PC-9 (cell line): ENCODE results near the gene SEC14L6. TPM values are rescaled to one million over a fixed set of nuclear protein-coding genes. Genes with fewer than 3 reads are reported as not detected.

Source experiments
- BruUV-seq: library from RNA; stranded (reverse); fragments of 400-500 nt; replicated peaks from 2 replicates; lab custom pipeline; 2021; lab: Mats Ljungman, UMichigan
- CTCF ChIA-PET: fragments of 300-600 bp; sonication (Branson Sonifier 250); formaldehyde crosslinking; loops from one replicate; lab custom pipeline; 2022; ENCODE audit warnings: antibody characterized with exemption; lab: Charles Lee
- POLR2A ChIA-PET: fragments of 300-600 bp; sonication (Branson Sonifier 250); formaldehyde crosslinking; loops from one replicate; lab custom pipeline; 2022; ENCODE audit warnings: antibody characterized with exemption; ENCODE audit not compliant: unreplicated experiment; lab: Charles Lee
- DNase-seq, 2 experiments: peaks; one replicate each; pipeline versions ENCODE4 v3.0.0 to v3.0.0-alpha.2; 2015 to 2022; ENCODE audit warnings: mixed read lengths in 1 of 2
- H2AFZ ChIP-seq: fragments of 200-600 bp; sonication (generic); 2 replicates; pipeline ENCODE4 v1.8.1; 2017; ENCODE audit warnings: antibody characterized with exemption
- H3F3A ChIP-seq: fragments of 200-600 bp; sonication (generic); 2 replicates; pipeline ENCODE4 v1.8.1; 2017; ENCODE audit warnings: antibody characterized with exemption, mild to moderate bottlenecking, low read depth; ENCODE audit not compliant: insufficient read depth
- H3K27ac ChIP-seq: fragments of 200-600 bp; sonication (generic); 2 replicates; pipeline ENCODE4 v1.6.1; 2016; ENCODE audit warnings: mixed run types
- H3K27me3 ChIP-seq: fragments of 200-600 bp; sonication (generic); 2 replicates; pipeline ENCODE4 v1.6.1; 2016; ENCODE audit warnings: low read depth, mixed run types; ENCODE audit not compliant: insufficient read depth
- H3K36me3 ChIP-seq: fragments of 200-600 bp; sonication (generic); 2 replicates; pipeline ENCODE4 v1.6.1; 2016; ENCODE audit warnings: low read depth, mixed run types
- H3K4me1 ChIP-seq: fragments of 200-600 bp; sonication (generic); replicated peaks from 2 replicates; pipeline ENCODE4 v1.6.1; 2016; ENCODE audit warnings: mixed run types; ENCODE audit not compliant: insufficient read depth
- H3K4me2 ChIP-seq: fragments of 200-600 bp; sonication (generic); 2 replicates; pipeline ENCODE4 v1.6.1; 2017; ENCODE audit warnings: mixed run types
- H3K4me3 ChIP-seq: fragments of 200-600 bp; sonication (generic); 2 replicates; pipeline ENCODE4 v1.6.1; 2016; ENCODE audit warnings: mixed run types
- H3K79me2 ChIP-seq: fragments of 200-600 bp; sonication (generic); 2 replicates; pipeline ENCODE4 v1.6.1; 2017; ENCODE audit warnings: low read depth, mixed run types
- H3K9me2 ChIP-seq: fragments of 200-600 bp; sonication (generic); 2 replicates; pipeline ENCODE4 v1.8.1; 2017; ENCODE audit warnings: mild to moderate bottlenecking; ENCODE audit not compliant: insufficient read depth
- H3K9me3 ChIP-seq: fragments of 200-600 bp; sonication (generic); 2 replicates; pipeline ENCODE4 v1.8.1; 2016; ENCODE audit warnings: low read depth; ENCODE audit not compliant: insufficient read depth
- H4K20me1 ChIP-seq: fragments of 200-600 bp; sonication (generic); 2 replicates; pipeline ENCODE4 v1.8.1; 2017; ENCODE audit not compliant: insufficient read depth
- CTCF ChIP-seq: fragments of 200-600 bp; sonication (generic); conservative IDR thresholded peaks from 2 replicates; pipeline ENCODE4 v1.6.1; 2017; ENCODE audit warnings: mixed run types, antibody characterized with exemption, mild to moderate bottlenecking, moderate library complexity
- EZH2 ChIP-seq: fragments of 200-600 bp; sonication (generic); IDR thresholded peaks from 2 replicates; pipeline ENCODE4 v1.8.0; 2017; ENCODE audit warnings: antibody characterized with exemption, low read depth
- intact Hi-C: fragments of 100-400 bp; cut with micrococcal nuclease; formaldehyde crosslinking; loops from one replicate; pipeline ENCODE4 v1.10.0; 2022; ENCODE audit not compliant: unreplicated experiment
- total RNA-seq: library from RNA; stranded (reverse); gene quantifications from 2 replicates; pipeline ENCODE4 v1.2.3, GENCODE V29; 2021

SEC14L6 gene
- total RNA-seq, 1 experiment from 2014 or later = 0.31 TPM

GRCh38 chr22:30474683-30475424 lies 71.7 kb downstream of the SEC14L6 start:
- CTCF ChIA-PET = no interaction called here

GRCh38 chr22:30474121-30474520 lies 72.4 kb downstream of the SEC14L6 start:
- BruUV-seq = no TSS peak
- intact Hi-C loops = no loop called here
- H3K36me3 ChIP-seq = no peaks in the 10 kb centered on the region
- ChIA-PET POLR2A (interaction anchor here (0.7 kb wide), 1 partner anchor 302 kb away, joined by 6 read pairs; no protein-coding TSS in a partner anchor), CTCF (no interaction called here)
- H3K9me2 ChIP-seq = no peaks in the 10 kb centered on the region
- no peaks in the 10 kb centered on the region; the same call in 1 of the 2 replicates for H3K9me3 ChIP-seq
- no peak overlapping the region for H3K4me2 ChIP-seq
- H3K79me2 ChIP-seq = no peaks in the 10 kb centered on the region
- H3F3A ChIP-seq = no peaks in the 10 kb centered on the region
- TF ChIP-seq EZH2 (no peak), CTCF (no peak)
- H2AFZ ChIP-seq = no peak overlapping the region
- DNase-seq = no peak
- no peak overlapping the region for H3K4me3 ChIP-seq
- H3K27ac ChIP-seq = no peak overlapping the region
- H4K20me1 ChIP-seq = no peaks in the 10 kb centered on the region
- H3K27me3 ChIP-seq = peaks cover 34% of the 10 kb centered on the region
- H3K4me1 ChIP-seq = no peaks in the 10 kb centered on the region

More at GRCh38 chr22:30474683-30475424, 71.7 kb downstream of the SEC14L6 start:
- Histone ChIP-seq H3K79me2 (no peaks in the 10 kb centered on the region), H2AFZ (no peak overlapping the region), H3F3A (no peaks in the 10 kb centered on the region), H3K4me2 (no peak overlapping the region), H4K20me1 (no peaks in the 10 kb centered on the region), H3K4me1 (no peaks in the 10 kb centered on the region), H3K9me2 (no peaks in the 10 kb centered on the region), H3K36me3 (no peaks in the 10 kb centered on the region), H3K27me3 (peaks cover 28% of the 10 kb centered on the region), H3K9me3 (no peaks in the 10 kb centered on the region; the same call in 1 of the 2 replicates), H3K27ac (no peak overlapping the region), H3K4me3 (no peak overlapping the region)
- peak; percentile 47 to 64 for DNase-seq
- BruUV-seq = no TSS peak
- intact Hi-C loops = no loop called here
- TF ChIP-seq CTCF = no peak
- TF ChIP-seq EZH2 = no peak
- POLR2A ChIA-PET = no interaction called here

DNA sequence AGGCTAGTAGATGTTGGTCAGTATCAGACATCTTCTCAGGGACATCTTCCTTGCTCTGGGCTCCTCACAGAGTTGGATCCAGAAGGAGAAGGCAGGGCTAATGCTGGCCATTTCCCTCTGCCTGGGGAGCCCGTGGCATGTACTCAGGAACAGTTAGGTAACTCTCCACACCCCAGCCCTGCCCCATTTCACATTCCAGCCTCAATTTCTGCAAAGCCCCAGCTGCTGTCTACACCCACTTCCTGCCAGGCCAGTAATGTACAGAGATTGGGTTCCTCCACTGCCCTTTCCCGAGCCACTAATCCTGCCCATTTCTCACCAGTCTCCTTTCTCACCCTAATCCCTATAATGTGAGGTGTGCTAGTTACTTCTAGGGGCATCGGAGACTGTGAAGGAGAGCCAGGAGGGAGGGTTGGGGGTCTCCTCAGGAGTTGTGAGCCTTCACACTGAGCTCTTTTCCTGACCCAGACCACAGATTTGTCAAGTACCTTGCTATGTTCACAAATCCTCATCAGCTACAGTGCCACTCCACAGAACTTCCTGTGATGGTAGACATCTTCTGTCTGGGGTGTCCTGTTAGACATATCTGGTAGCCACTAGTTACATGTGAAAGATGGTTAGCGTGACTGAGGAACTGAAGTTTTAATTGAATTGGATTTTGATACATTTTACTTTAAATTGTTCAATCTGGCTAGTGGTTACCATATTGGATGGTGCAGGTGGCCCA lies 73.4 kb downstream of the SEC14L6 start:
- H4K20me1 ChIP-seq = no peaks in the 10 kb centered on the region
- H3K27me3 ChIP-seq = peaks cover 40% of the 10 kb centered on the region
- H3K4me2 ChIP-seq = no peak overlapping the region
- intact Hi-C loops = no loop called here
- POLR2A ChIA-PET = no interaction called here
- H3K4me1 ChIP-seq = no peaks in the 10 kb centered on the region
- TF ChIP-seq EZH2 (no peak), CTCF (no peak)
- no peaks in the 10 kb centered on the region for H3K79me2 ChIP-seq
- no TSS peak for BruUV-seq
- DNase-seq = peak in 1 of 2 experiments; percentile 33
- no peaks in the 10 kb centered on the region for H3K36me3 ChIP-seq
- H3K4me3 ChIP-seq = no peak overlapping the region
- no peak overlapping the region for H3K27ac ChIP-seq
- no peaks in the 10 kb centered on the region; the same call in 1 of the 2 replicates for H3K9me3 ChIP-seq
- H3K9me2 ChIP-seq = no peaks in the 10 kb centered on the region
- CTCF ChIA-PET = interaction anchor here (0.5 to 0.6 kb wide), 2 partner anchors 15 to 119 kb away, joined by 4 read pairs; partner anchors contain the start of gene PES1
- H3F3A ChIP-seq = no peaks in the 10 kb centered on the region
- H2AFZ ChIP-seq = no peak overlapping the region

Other genes with a start within 250 kb of the SEC14L6 start
- gene TBC1D10A, start 219.8 kb downstream of the SEC14L6 start, total RNA-seq = 24.3 and 26.2 TPM in 2 replicates
- 189 and 207 TPM in 2 replicates for gene SF3A1, start 189.8 kb downstream of the SEC14L6 start, total RNA-seq
- gene CCDC157, start 189.7 kb downstream of the SEC14L6 start, total RNA-seq = 6.2 and 6.8 TPM in 2 replicates
- gene RNF215, start 159.3 kb downstream of the SEC14L6 start, total RNA-seq = 24.0 and 33.8 TPM in 2 replicates
- gene SEC14L2, start 149.7 kb downstream of the SEC14L6 start, total RNA-seq = 51.3 and 60.8 TPM in 2 replicates
- gene MTFP1, start 121.0 kb downstream of the SEC14L6 start, total RNA-seq = 18.5 and 21.9 TPM in 2 replicates
- not detected in 2 replicates for gene SEC14L3, start 74.7 kb downstream of the SEC14L6 start, total RNA-seq
- gene SEC14L4, start 41.0 kb downstream of the SEC14L6 start, total RNA-seq = 4.0 and 5.6 TPM in 2 replicates
- gene GAL3ST1, start 27.9 kb upstream of the SEC14L6 start, total RNA-seq = 0.52 TPM in 1 of 2 replicates, not detected in the other
- 94.3 and 127 TPM in 2 replicates for gene PES1, start 45.2 kb upstream of the SEC14L6 start, total RNA-seq
- gene TCN2, start 60.4 kb upstream of the SEC14L6 start, total RNA-seq = 11.5 and 12.9 TPM in 2 replicates
- gene SLC35E4, start 89.0 kb upstream of the SEC14L6 start, total RNA-seq = 4.7 and 6.4 TPM in 2 replicates
- gene DUSP18, start 121.1 kb upstream of the SEC14L6 start, total RNA-seq = 9.9 and 11.0 TPM in 2 replicates
- 7.1 and 9.2 TPM in 2 replicates for gene OSBP2, start 148.1 kb upstream of the SEC14L6 start, total RNA-seq